Ecto neural progenitor cell (in vitro differentiated cells): Measurements from ENCODE around the gene PLAAT3.
"Not testable (repeated sequence)": the region's sequence is repeated elsewhere in the genome, so short reads cannot be mapped to it uniquely, and the experiment has no call there.

Source experiments
- DNase-seq: peaks from one replicate; pipeline ENCODE4 v3.0.0-alpha.2; 2018; ENCODE audit warnings: low spot score

Gene PLAAT3

GRCh38 chr11:63537293-63538101 lies 76.7 kb downstream of the PLAAT3 start:
- no peak for DNase-seq

- DNase-seq, result no peak
Measured at GRCh38 chr11:63536669-63537292, 77.5 kb downstream of the PLAAT3 start, which contains the start of gene PLAAT4. Gene PLAAT4, plus strand, starts transcription at chr11:63536808. Its CDS starts 61 bp downstream, at chr11:63536869.

DNA sequence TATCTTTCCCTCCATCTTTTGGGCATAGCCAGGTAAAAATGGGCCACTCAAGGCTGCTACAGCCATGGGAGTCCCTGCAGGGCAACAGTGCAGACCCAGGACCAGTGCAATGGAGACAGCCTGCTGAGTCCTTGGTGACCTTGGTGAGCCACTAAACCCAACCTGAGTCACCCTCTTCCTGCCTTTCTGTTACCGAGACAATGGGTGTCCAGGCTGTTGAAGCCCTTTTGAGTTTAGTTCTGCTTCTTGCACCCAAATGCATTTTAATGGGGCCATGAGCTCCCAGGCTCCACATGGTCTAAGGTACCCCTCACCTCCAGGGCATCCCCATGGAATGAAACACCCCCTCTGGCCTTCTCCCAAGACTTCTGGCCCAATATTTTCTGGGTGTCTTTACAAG lies 78.5 kb downstream of the PLAAT3 start:
- no peak for DNase-seq

DNA sequence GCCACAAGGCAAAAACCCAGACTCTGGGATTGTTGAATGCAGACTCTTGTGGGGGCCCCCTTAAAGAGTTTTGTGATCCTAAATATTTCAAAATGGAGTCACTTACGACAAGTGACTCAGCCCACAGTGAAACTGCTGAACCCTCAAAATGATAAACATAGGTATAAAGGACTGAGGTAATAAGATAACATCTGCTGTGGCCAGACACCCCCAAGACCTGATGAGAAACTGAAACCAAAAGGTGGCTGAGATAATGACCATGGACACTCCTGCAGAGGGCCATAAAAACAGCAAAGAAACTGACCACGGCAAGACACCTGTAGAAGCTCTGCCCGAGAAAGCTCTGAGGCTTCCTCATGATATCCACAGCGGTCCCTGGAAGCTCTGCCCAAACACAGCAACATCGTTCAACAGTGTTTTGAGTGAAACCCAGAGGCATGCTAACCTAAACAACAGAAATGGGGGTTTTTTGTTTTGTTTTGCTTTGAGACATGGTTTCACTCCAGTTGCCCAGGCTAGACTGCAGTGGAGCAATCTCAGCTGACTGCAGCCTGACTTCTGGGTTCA lies 79.3 kb downstream of the PLAAT3 start:
- no peak for DNase-seq

- no peak for DNase-seq
Measured at GRCh38 chr11:63534076-63534475, 80.2 kb downstream of the PLAAT3 start.

DNA sequence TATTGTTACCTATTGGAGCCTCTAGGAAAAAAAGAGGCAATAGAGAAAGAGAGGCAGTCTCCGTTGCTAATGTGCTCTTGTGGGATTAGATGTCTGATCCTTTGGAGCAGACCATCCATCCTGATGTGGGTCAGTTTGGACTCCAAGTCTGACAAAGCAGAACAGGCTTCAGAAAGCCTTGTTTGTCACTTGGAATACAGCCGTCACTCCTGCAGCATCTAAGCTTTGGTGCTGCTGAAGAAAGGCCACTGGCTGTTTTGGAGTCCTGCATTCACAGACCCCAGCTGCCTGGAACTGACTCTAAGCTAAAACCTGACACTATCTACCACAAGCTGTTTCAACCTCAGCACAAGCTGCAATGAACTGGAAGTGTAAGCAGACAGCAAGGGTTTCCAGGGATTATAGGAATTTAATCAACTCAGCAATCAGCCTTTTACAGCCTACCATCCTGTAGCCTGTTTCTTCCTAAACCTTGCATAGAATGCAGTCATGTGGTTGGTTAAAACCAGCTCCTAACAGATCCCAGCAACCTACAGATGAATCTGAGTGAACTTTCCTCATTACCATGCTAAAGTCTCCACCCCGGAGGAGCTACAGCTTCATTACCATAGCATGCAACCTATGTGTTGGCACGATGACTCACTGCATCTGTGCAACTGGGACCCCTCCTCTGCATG lies 81.3 kb downstream of the PLAAT3 start:
- DNase-seq, result no peak

DNA sequence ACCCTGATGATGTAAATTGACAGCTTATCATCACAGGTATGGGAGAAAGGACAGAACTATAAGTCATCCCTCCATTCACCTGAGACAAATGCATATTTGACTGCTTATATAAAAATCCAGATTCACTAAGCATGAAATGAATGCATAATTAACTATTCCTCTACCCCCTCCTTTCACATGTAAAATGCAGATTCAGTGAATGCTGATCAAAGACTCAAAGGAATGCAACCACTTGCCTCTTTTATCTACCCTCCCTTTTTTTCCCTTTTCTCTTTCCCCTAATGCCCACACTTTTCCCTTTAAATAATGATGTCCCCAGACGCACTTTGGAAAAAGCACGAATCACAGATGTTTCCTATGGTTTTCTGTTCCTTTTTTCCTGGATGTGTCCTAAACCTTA lies 82.1 kb downstream of the PLAAT3 start:
- no peak for DNase-seq

DNA sequence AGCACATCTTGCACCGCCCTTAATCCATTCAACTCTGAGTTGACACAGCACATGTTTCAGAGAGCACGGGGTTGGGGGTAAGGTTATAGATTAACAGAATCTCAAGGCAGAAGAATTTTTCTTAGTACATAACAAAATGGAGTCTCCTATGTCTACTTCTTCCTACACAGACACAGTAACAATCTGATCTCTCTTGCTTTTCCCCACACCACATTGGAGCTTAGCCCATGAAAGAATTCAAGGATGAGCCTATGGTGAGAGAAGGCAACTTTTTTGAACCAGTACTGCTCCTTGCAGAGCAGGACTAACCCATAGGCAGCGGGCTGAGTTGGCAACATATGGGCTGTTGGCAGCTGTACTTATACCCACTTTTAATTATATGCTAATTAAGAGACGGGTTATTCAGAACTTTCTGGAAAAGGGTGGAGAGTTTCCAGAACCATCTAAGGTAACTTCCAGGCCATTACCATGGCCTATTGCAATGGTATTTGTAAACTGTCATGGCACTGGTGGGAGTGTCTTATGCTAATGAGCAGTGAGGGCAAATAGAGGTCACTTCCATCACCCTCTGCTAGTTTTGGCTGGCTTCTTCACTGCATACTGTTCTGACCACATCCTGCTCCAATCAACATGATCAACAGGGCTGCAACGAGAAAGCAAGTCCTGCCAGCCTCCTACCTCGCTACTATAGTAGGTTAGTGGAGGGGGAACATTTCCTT lies 83.0 kb downstream of the PLAAT3 start:
- not testable (repeated sequence) for DNase-seq

GRCh38 chr11:63530021-63530420 lies 84.2 kb downstream of the PLAAT3 start:
- DNase-seq, result no peak

GRCh38 chr11:63529373-63529772 lies 84.9 kb downstream of the PLAAT3 start:
- DNase-seq, result not testable (repeated sequence)

DNA sequence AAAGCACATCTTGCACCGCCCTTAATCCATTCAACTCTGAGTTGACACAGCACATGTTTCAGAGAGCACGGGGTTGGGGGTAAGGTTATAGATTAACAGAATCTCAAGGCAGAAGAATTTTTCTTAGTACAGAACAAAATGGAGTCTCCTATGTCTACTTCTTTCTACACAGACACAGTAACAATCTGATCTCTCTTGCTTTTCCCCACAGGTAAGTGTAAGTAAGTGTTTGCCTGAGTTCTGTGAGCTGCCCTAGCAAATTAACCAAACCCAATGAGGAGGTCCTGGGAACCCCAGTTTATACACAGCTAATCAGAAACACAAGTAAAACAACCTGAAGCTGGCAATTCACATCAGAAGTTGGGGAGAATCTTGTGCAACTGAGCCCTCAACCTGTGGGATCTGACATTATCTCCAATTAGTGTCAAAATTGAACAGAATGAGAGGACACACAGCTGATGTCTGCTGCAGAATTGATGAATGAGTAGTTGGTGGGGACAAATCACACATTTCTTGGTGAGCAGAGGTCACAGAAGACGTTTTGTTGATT lies 85.4 kb downstream of the PLAAT3 start:
- not testable (repeated sequence) for DNase-seq

DNA sequence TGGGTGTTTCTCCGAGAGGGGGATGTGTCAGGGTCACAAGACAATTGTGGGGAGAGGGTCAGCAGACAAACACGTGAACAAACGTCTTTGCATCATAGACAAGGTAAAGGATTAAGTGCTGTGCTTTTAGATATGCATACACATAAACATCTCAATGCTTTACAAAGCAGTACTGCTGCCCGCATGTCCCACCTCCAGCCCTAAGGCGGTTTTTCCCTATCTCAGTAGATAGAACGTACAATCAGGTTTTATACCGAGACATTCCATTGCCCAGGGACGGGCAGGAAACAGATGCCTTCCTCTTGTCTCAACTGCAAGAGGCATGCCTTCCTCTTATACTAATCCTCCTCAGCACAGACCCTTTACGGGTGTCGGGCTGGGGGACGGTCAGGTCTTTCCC lies 86.1 kb downstream of the PLAAT3 start:
- not testable (repeated sequence) for DNase-seq

- no peak for DNase-seq
Measured at GRCh38 chr11:63527667-63528066, 86.6 kb downstream of the PLAAT3 start.
